ENCODE measurements around the gene NEDD1.
A peak's percentile ranks its signal among the peaks of the same experiment; 100 is the strongest.

The NEDD1 gene

DNA sequence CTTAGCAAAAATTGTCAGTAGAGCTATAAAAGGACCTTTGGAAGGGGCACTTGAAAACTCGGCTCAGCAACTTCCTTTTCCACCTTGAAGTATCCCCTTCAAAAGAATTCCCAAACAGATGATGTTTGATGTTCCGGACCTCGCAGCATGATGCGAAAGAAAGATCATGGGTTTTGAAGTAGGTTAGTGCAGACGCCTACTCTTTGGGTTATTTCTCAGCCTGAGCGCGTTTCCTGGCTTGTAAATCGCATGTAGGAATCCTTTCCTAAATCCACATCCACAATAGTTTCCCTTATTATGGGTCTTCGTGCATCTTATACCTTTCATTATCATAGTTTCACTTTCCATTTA lies 584 bp upstream of the NEDD1 start:
- DNase-seq, result no peak

DNA sequence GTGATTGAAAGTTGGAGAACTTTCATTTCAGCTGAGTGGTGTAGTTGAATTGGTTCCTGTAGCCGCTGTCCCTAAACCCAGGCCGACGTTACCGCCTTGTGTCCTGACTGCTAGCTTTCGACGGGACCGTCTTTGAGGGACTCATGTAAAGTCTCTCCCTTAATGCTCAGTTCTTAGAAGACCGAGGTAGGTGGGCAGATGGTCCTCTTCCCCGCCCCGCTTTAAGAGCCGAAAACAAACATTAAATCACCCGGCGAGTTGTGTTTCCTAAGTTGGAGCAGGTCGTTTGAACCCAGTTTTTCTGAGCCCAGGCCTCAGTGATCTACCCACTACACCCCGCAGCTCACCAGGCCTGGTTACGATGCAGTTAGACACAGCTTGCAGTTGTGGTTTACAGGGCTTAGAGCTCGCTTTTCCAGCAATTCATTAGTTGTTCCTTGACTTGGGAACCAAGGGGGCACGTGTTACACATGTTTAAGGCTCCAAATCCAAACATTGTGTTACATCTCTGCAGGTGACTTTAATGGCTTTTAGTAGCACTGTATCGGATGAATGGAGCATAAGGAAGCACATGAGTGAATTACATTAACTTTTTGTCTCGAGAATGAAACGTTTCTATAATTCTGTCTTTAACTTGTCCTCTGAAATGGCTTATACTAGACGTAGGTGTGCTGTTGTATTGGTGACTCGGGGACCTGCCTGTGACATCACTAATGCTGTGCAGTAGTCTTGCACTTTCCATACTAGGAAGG lies 790 bp downstream of the NEDD1 start:
- DNase-seq, result peak; percentile 35

DNA sequence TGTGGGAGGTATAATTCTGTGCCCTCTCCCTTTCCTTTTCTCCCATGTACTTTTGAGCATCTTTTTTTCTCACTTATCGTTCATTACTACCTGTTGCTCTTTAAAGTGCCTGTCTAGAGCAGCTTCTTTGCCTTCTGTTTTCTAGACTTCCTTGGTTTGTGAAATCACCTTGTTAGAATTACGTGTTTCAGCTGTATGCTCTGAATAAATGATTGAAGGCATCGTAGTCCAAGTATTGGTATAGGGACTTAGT lies 1.3 kb downstream of the NEDD1 start:
- no peak for DNase-seq

DNA sequence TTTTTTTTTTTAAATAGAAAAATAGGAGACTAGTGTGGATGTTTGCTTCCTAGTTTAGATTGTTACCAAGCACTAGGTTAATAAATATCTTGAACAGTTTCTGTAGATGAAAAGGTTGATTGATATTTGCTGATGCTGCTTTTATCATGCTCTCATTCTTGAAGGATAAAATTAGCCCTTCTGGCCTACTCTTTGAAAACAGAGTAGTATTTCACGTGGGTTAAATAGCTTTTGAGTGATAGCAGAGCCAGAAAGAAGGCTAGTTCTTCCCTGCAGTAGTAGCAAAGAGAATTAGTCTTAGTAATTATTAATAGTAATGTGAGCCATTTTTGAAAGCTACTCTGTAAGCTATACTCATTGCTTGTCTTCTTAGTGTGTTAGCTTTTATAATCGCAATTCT lies 5.2 kb downstream of the NEDD1 start:
- DNase-seq, result no peak

DNA sequence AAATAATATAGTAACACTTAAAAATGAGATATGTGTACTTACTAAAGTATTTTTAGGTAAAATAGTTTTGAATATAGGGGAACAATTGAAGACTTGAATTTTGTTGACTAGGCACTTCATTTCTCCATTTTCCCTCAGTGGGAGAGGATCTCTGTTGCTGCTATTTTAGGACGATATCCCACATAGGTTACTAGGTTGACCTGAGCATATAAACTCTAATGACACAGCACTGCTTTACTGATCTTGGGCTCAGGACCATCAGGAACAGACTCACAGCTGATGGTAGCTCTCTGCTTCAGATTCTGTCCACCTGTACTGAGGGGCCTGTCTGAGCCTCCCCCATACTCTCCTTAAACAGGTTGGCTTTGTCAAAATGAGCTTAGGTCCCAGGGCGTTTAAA lies 5.9 kb downstream of the NEDD1 start:
- DNase-seq, result no peak

DNA sequence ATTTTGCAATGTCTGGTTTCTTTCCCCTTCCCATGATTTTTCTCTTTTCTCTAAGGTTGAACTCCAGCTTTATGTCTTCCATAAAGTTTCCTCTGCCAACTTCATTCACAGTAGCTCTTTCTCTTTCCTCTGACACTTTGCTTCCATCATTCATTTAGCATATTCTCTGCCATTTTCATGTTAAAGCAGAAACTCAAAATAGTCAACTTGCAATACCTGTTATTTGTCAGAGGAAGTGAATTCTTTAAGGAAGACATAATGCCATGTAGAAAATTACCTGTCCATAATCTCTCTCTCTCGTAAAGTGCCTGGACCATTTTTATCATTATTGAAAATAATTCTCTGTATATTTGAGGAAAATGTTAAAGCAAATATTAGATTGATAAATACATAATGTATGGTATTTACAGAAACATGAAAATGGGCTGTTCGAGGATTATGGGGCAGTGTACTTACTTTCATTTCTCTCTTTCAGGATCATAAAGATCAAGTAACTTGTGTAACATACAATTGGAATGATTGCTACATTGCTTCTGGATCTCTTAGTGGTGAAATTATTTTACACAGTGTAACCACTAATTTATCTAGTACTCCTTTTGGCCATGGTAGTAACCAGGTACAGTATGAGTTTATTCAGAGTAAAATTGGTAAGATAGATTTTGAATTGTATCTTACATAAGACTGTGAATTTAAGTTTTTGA lies 12.6 kb downstream of the NEDD1 start:
- DNase-seq, result no peak

DNA sequence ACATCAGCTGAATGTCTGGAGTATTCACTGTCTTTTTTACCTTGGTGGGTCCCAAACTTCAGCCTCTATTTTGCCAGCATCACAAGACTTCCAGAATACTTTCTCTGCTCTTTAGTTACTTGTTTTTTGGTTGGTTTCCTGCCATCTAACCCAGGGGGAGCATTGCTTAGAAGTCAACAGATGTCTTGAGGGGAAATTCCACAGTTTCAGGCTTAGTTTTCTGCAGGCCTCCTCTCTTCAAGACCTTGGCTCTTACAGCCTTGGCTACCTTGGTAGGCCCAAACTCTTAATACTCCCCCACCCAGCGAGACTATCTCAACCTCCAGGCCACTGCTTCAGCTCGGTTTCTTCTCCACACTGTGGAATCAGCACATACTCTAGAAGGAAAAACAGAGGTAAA lies 41.7 kb downstream of the NEDD1 start:
- DNase-seq, result no peak

DNA sequence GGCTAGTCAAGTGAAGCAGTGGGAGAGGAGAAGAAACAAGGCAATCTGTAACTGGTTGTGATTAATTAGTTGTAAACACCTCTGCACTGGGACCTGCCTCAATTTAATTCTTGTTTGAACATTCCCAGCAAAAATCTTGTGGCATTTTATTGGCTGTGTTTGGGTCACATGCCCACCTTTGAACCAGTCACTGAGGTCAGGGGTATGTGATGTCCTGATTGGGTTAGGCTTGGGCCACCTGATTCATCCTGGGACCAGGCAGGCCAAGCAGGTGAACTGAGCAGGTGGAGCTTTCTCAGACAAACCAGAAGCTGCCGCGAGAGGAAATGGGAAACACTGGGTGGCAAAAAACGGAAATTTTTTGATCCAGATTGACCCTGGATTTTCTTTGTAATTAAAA lies 72.5 kb downstream of the NEDD1 start:
- no peak for DNase-seq

DNA sequence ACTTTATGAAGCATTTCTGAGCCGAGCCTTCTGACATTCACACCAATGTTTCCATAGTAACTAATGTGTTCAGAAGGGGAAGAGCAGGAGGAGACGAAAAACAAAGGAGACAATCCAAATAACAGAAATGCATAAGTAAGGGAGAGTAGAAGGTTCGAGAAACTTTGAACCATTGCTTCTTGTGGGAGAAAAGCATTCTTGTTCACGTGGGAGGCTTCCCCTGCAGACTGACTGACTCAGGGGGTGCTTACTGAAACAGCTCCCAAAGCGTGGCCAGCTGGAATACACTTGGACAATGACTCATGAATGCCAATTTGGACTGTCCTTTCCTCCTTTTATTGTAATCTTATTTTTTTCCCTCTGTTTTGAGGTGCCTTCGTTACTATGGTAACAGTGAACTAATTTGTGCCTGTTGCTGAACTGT lies 73.9 kb downstream of the NEDD1 start:
- DNase-seq, result no peak

DNA sequence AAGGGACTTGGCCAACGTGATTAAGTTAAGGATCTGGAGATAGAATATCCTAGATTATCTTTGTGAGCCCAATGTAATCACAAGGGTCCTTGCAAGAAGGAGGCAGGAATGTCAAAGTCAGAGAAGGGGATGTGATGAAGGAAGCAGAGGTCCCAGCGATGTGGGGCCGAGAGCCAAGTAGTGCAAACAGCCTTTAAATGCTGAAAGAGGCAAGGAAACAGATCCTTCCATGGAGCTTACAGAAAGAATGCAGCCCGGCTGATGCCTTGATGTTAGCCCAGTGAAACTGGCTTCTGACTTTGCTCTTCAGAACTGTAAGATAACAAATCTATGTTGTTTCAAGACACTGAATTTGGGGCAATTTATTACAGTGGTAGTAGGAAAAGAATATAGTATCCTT lies 74.9 kb downstream of the NEDD1 start:
- no peak for DNase-seq

DNA sequence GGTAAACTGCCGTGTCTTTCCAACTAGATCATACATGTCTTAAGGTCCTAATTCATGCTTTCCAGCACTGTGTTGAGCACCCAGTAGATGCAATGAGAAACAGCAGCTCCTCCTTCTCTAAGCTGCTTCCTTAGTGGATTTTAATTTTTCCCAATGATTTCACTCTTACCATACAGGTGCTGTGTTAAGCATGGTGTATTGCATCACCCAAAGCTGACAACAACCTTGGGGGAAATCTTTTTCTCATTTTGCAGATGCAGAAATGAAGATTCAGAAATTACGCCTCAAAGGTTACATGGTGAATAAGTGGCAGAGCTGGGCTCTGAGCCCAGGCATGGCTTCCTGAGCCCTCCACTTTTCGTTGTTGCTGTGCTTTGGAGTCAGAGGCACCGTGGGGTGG lies 75.6 kb downstream of the NEDD1 start:
- no peak for DNase-seq

DNA sequence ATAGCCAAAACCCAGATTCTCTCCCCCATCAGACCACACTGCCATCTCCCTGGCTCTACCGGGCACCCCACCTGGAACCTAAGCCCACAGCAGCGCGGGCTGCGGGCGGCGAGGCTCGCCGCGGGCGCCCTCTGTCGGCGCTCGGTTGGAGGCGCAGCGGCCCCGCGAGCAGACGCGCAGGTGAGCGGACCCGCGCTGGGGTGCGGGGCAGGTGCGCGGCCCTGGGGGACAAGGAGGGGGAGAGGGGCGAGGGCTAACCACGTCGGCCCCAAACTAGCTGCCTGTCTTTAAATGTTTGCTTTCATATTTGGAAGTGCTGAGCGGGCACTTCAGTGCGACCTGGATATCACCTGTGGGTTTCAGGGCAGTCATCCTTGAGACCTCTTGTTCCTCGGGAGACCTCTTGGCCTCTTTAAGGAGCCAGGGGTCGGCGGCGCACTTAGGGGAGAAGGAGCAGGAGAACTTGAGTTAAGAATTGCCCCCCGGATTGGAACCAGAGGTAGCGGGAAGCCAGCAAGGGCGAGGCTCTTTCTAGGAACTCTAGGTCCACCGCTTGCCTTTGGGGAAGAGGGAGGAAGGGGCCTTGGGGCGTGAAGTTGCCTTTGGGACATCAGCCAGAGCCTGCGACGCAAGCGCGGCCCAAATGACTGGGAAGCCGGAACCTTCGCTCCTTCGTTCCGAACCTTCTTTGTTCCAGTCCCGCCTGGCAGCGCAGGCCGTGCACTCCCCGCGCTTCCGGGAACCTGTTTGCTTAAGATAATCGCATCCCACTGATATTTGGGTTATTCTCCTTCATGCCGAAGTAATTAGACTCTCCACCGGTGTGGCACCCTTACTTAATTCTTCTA lies 78.7 kb downstream of the NEDD1 start:
- no peak for DNase-seq

DNA sequence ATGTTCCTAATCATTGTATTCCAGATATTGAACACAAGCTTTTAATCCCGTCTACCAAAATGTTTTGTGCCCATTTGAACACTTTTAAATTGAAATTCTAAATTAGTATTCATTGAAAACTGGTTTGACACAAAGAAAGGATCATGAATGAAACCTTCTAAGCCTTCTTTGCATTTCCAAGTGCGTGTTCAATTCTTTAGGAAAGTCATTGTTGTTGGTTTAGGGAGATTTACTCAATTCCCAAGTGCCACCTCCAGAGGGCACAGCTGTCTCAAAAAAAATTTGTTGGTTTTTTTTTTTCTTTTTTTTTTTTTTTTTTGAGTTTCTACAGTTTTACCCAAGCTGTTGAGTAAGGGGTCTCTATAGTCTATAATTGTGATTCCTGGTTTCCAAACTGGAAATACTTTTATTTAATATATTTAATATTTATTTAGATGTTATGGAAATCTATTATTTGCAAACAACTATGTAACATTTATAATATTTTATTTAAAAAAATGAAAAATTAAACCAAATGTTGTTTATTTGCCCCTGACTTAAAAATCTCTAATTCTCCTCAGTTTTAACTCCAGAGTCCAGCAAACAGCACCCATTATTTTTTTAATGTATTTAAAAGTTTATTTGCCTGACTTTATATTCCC lies 79.9 kb downstream of the NEDD1 start:
- DNase-seq, result no peak

DNA sequence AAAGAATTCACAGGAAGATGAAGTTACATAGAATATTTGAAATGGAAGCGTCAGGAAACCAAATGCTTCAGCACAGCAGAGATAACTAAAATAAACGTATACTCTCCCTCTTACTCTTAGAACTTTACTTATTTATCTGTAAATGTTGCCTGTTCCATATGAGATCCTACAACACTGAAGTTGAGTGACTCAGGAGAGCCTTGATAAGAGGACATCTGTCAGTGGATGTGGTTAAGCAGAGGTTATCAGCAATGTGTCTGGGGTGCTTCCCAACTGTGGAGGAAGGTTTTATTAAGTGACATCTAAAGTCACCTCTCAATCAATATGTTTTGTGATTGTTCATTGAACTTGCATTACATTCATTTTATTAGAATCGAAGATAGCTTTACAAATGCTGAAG lies 81.9 kb downstream of the NEDD1 start:
- no peak for DNase-seq

DNA sequence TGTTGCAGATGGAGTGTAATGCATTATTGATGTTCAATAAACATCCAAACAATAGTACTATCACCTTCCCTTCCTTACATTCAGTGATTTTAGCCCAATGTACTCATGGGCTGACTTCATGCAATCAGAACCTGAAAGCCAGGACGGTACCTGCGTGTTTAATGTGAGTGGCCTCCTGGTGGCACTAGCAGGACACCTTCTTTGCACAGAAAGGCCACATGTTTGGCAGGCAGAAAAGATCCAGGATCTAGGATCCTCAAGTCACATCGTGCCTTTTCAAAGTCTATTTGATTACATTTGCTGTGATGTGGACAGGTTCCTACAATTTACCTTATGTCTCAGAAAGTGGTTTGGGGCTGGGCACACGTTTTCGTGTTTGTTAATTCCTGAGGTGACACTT lies 82.9 kb downstream of the NEDD1 start:
- DNase-seq, result no peak

DNA sequence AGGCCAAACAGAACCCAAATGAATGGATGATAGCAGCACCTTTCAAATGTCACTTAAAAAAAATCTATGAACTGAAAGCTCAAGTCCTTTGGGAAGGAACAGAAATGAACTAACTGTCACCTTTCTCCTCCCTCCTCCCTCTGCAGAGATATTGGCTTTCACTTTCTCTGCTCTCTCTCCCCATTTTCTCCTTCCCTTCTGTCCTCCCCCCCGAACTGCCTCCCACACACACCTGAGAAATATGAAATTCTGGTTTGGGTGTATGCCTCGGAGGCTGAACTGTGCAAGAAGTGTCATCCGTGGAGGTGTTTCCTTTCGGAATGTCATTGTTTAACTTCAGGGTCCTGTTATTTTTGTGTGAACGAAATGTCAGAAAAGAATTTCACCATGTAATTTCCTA lies 87.8 kb downstream of the NEDD1 start:
- DNase-seq, result no peak

DNA sequence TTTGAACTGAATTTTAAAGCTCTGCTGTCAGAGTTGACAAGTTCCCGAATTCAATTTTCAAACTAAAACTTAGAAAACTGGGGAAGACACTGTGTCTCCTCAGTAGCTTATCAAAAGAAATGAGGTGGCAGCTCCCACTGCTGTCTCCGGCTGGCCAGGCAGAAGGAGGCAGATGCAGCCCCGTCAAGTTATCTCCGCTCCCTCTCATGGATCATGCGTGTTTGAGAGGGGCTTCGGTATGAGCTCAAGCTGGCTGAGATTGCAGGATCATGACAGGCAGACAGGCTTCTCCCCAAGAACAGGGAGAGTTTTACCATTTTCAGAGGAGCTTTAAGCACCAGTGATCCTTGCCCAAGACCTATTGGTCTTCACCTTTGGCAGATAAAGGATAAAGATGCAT lies 88.8 kb downstream of the NEDD1 start:
- no peak for DNase-seq

DNA sequence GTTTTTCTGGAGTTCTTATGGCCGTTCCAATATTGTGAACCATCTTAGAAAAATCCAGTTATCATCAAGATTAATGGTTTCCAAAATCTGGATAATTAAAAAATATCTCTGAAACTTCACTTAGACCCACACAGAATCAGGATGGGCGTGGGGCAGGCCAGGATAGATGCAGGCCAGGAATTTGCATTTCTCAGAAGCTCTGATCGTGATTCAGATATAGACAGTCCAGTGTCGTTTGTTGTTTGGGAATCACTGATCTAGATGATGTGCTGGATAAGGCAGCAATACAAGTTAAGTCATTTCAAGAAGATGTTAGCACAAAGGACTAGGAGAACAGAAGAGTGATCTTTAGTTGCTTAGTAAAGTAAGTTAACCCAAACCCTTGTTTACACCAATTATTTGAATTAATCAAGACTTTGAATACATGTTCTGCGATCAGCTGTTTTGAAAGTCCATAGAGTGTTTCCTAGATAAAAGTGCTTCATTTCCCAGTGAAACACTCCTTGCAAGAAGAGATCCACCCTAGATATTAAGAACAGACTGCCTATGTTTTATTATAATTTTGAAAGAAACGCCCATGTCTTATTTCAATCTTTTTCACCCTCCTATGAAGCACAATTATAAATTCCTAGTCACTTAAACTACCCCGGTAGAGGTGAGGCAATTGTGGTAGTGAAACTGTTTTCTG lies 90.9 kb downstream of the NEDD1 start:
- no peak for DNase-seq

DNA sequence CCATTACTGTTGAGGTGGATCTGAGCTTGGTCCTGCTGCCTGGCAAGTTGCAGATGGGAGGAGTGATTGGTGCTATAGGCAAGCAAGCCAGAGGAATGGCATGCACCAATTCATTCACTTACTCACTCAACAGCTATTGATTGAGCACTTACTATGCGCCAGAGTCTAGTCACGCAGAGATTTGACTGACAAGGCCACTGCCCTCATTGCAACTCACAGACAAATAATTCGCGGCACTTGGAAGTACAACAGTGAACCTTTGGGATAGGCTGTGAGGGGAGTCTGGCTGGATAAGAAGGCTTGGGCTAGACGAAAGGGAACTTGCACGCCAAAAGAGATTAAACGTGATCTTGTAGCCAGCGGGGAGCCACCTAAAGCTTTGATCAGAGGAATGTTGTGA lies 96.2 kb downstream of the NEDD1 start:
- no peak for DNase-seq
